Mucosa of gallbladder (tissue), 1 donor: ENCODE results near the gene ETFDH. TPM values are rescaled to one million over a fixed set of nuclear protein-coding genes. Genes with fewer than 3 reads are reported as not detected.
"Not testable (repeated sequence)": the region's sequence is repeated elsewhere in the genome, so short reads cannot be mapped to it uniquely, and the experiment has no call there.

Experiments
- DNase-seq: peaks from one replicate; pipeline ENCODE4 v3.0.0-alpha.2; 2020; ENCODE audit warnings: low spot score
- total RNA-seq: library from RNA; stranded (reverse); gene quantifications from one replicate; pipeline ENCODE4 v1.2.1, GENCODE V29; 2021
- donor health status: DM: no; HTN: no; CAD: no.

The ETFDH gene
- total RNA-seq, 1 donor from 2014 or later = 30.5 TPM

DNA sequence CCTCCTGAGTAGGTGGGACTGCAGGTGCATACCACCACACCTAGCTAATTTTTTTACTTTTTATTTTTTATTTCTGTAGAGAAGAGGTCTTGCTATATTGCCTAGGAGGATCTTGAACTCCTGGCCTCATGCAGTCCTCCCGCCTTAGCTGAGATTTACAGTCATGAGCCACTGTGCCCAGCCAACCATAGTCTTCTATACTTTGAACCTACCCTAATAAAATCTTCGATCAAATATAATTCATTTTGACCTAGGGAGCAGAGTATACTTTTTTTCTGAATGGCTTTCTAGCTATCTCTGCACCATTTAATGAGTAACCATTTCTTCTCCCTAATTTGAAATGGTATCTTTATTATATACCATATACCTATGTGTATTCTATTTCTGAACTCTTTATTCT lies 6.7 kb downstream of the ETFDH start:
- no peak for DNase-seq

DNA sequence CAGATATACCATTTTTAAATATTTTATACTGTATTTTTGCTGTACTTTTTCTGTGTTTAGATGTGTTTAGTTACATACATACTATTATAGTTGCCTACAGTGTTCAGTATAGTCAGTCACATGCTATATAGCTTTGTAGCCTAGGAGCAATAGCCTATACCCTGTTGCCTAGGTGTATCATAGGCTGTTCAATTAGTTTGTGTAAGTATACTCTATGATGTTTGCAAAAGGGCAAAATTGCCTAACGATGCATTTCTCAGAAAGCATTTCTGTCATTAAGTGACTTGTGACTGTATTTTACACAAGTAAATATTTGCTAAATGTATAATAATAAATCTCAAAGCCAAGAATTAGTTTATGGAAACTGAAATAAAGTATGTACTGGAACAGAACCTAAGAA lies 9.5 kb downstream of the ETFDH start:
- DNase-seq = no peak

DNA sequence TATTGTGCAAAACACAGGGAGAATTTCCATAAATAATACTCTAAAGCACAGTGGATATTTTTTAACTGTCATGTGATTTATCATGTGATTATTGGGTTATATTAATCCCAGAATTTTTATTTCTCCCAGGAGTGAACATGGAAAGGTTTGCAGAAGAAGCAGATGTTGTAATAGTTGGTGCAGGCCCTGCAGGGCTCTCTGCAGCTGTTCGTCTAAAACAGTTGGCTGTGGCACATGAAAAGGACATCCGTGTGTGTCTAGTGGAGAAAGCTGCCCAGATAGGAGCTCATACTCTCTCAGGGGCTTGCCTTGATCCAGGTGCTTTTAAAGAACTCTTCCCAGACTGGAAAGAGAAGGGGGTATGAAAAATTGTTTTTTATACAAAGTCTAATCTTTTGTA lies 10.0 kb downstream of the ETFDH start:
- DNase-seq = no peak

DNA sequence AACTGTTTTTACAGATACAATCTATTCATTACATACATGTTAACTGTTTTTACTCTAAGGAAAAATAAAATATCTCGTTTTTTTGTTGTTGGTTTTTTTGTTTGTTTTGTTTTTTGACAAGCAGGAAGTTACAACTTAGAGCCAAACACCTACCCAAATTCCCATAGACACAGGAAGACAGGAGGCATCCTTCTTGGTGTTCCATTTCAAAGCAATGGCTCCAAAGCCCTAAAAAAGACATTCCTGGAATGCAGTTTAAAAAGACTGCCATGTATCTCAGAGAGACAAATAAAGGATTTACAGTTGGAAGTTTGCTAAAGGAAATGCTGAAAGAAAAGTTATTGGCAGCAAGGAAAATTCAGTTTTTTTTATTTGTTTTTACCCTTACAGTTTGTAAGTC lies 16.7 kb downstream of the ETFDH start:
- DNase-seq = no peak

DNA sequence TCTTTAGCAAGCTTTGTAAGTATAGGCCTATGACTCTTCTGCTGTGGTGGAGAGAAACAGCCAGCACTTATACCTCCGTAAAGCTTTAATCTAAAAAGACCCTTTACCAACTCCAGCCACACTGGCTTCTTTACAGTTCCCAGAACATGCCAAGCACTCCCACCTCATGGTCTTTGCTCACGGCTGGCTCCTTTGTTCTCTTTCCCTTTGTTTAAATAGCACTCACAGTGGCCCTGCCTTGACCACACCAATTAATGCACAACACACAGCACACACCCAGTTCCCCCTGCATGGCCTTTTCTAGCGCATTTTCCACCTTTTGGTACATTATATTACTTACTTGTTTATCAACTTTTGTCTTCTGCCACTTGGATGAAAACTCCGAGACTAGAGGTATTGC lies 32.2 kb downstream of the ETFDH start:
- DNase-seq = no peak

DNA sequence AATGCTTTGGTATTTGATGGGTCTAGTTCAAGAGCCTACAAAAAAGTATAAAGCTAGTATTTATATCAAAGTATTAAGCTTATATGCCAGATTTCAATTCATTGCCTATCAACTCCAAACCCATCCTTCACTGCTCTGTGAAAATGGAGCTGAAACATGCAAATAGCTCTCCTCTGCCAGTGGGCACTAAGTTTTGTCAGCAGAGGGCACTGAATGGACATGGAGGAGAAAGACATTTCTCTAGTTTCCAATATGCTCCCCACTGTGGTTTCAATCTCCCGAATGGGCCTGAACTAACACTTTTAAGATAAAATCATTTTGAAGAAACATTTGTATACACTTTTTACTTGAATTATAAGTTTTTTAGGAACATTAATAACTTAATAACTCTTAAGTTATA lies 38.7 kb downstream of the ETFDH start:
- no peak for DNase-seq

DNA sequence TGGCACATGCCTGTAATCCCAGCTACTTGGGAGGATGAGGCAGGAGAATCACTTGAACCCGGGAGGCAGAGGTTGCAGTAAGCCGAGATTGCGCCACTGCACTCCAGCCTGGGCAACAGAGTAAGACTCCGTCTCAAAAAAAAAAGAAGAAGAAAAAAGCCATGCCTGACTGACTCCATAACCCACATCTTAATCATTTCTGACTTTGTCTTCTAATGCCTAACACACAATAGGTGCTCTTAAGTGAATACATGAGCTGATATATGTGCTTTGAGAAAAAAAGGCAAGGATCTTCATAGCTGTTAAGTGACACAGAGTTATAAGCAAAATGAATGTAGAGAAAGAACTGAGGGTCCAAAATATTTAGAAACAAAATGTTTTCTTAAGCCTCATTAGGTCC lies 40.5 kb downstream of the ETFDH start:
- DNase-seq = not testable (repeated sequence)

DNA sequence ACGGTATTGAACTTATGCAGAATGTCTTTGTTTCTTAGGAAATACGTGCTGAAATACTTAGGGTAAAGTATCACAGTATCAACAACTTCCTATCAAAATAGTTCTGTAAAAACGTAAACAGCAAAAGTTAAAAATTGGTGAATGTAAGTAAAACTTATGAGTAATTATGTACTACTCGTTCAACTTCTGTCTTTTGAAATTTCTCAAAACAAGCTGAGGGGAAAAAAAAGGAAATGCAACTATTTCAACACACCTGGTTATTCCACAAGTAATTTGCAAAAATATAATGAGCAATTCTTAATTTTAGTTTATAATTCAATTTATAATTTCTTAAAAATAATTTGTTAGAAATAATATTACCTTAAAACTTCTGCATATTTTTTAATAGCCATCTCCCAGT lies 42.8 kb downstream of the ETFDH start:
- no peak for DNase-seq

DNA sequence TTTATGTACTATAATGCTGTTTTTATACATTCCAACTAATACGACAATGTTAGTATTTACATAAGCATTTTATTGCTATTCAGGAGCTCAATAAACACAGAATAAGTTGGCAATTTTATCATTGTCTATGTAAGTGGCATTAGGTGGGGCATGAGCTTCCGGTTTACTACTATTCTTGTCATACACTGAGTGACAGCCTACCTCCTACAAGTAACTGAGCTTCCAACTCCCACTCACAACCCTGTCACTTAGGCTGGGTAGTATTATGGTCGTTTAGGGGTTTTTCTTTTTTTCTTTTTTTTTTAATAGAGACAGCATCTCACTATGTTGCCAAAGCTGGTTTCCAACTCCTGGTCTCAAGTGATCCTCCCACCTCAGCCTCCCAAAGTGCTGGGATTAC lies 43.7 kb downstream of the ETFDH start:
- DNase-seq = no peak

DNA sequence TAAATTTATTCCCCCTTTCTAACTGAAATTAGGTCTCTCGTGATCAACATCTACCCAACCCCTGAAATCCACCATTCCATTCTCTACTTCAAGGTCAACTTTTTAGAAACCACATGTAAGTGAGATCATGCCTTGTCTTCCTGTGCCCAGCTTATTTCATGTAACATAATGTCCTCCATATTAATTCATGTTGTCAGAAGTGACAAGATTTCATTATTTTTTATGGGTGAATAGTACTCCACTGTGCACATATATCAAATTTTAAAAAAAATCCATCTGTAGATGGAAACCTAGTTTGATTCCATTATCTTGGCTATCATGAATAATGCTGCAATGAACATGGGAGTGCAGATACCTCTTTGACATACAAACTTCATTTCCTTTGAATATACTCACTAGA lies 49.6 kb downstream of the ETFDH start:
- no peak for DNase-seq

DNA sequence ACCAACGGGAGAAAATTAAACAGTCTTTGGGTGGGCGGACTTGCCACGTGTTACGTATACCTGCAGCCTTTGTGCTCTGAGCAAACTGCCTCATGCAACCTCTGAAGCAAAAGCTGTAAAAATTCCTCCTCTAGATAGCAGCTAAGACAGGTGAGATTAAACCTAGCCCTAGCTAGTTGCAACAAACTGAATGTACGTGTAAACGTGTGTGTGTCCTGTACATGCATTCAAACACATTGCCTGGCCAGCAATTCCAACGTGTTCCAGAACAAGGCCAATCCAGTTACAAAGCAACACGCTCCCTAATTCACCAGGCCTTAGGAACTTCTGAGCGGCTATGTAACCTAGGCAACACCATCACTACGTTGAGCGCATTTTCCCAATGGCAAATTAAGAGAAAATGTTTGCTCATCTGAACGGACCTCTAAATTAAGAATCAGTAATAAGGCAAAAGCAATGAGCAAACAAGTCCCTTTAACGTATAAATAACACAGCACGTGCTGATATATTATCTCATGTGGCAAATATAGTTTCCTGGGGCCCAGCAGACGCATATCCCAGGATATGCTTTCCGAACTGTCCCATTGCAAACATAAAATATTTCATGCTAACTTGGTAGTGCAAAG lies 50.3 kb downstream of the ETFDH start:
- no peak for DNase-seq

DNA sequence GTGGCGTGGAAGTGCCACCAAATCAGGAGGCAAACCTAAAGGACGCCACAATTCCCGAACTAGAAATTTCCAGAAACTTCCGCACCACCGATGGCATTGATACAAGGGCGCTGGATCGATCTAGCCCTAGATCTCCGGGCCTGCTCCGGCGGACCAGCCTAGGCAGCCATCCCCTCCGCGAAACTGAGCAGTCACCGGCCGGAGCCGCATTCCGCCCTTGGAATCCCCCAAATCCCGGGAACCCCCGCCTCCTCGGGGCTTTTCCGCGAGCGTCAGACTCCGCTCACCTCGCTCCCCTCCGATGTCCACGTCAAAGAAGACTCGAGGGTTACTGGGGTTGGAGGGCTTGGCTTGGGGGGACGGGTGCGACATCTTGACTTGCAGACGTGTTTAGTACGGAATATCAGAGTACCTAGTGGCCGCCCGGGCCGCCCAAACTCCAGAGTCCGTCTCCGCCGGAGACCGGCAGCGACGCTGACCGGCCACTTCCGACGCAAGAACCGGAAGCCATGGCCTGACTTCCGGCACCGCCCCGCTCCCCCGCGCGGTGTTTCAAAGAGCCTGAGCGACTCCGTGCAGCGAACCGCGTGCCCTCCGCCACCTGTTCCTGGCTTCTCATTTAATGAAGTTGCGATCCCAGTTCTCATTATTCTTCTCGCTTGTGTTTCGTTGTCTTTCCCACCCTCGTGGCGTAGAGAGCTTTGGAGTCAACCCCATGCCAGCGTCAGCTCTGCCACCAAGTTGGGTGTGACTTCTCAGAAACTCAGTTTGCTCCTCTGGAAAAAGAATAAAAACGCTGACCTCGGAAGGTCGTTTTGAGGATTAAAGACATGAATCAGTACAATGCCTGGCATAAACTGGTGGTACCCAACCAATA lies 51.1 kb downstream of the ETFDH start, which contains the start of gene PPID:
Gene PPID, minus strand, starts transcription at position 480 of the 877 bp plus-strand sequence. Its CDS starts 108 bp downstream, at position 372.
- peak; percentile 84 for DNase-seq

DNA sequence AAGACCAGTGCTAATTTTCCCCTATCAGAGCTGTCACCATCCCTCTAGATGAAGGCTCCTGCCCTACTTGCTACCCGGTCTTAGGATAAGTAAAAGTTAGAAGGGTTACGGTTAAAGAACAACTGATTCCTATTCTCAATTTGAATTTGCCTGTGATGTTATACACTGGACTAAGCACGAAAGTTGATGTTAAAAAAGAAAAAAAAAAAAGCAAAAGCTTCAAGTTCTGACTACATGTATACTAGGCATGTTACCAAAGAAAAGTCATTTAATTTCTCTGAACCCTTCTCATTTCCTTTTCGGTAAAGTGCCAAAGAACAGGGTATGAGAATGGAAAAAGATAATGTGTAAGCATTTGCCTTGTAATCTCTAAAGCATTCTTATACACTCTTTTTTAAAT lies 52.5 kb downstream of the ETFDH start:
- DNase-seq = no peak

DNA sequence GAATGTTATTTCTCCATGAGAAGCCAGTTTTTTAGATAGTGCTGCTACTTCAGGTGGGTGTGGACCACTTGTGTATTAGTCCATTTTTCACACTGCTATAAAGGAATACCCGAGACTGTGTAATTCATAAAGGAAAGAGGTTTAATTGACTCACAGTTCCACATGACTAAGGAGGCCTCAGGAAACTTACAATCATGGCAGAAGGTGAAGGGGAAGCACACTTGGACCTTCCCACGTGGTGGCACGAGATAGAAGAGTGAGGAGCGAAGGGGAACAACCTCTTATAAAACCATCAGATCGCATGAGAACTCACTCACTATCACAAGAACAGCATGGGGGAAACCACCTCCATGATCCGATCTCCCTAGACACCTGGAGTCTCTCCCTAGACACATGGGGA lies 54.5 kb downstream of the ETFDH start:
- DNase-seq = no peak

DNA sequence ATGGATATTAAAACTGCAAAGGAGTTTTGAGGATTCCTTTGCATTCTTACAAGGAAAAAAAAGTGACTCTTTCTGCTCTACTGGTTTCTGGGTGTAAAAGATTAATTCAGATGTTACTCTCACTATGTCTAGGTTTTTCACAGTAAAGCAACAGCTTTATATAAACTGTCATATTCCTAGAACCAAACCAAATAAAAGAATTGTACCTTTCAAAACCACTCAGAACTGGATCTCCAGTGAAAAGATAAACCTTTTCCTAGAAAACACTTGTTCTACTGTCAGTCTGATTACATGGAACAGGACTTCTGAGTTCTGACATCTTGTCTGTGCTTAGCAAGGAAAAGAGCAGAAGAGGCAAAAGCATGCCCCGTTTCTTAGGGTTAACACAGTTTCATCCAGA lies 56.1 kb downstream of the ETFDH start:
- no peak for DNase-seq

DNA sequence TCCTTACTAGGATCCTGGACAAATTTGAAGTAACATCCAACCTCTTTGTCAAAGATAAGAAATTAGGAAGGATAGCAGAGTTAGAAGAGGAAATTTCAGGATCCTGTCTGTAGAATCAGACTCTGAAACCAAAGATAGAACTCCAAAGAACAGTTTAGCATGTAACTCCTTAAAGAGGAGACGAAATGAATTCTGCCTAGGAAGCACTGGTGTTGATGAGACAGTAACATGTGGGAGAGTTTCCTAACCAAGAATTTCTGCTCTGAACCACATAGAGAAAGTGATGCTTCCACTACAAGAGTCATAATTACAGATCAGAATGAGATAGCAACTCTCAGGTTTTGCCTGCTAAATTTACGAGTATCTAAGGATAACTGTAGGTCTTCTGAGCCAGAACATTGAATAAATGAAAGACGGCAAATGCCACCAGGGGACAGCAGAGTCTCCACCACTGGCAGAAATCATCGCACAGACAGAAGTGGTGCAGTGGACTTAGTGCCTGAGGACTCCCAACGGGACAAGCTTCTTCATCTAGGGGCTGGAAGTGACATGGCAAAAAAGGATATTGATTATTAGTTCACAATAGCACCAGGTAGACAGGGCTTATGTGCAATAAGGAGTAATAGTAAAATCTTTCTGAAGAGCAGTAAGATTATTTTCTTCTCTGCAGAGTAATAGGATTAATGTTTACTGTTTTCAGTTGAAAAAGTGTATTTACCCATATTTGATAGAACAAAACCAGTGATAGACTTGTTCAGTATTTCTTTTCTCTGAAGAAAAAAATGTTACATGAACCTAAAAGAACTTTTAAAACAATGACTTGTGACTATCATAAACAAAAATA lies 57.8 kb downstream of the ETFDH start:
- peak; percentile 73 for DNase-seq

DNA sequence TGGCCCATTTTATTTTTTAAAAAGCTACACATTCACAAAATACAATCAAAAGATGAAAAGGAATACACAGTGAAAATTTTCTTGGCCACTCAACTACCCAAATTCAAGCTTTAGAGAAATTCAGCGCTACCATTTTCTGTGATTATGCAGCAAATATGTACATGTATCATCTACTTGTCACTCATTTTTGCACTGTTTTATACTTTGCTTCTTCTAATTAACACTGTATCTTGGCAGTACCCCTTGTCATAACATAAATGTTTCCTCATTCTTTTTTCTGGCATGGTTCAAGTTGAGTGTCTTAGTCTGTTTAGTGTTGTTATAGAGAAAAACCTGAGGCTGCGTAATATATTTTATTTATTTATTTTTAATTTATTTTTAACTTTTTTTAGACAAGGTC lies 66.8 kb downstream of the ETFDH start:
- no peak for DNase-seq

DNA sequence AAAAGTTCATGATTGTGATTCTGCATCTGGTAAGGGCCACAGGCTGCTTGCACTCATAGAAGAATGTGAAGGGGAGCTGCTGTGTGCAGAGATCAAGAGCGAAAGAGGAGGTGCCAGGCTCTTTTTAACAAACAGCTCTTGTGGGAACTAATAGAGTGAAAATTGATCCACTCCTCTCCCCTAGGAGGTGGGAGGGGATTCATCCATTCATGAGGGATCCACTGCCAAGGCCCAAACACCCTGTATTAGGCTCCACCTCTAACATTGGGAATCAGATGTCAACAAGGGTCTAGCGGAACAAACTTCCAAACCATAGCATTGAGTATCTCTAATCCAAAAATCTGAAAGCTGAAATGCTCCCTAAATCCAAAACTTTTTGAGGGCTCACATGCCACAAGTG lies 67.5 kb downstream of the ETFDH start:
- DNase-seq = no peak

DNA sequence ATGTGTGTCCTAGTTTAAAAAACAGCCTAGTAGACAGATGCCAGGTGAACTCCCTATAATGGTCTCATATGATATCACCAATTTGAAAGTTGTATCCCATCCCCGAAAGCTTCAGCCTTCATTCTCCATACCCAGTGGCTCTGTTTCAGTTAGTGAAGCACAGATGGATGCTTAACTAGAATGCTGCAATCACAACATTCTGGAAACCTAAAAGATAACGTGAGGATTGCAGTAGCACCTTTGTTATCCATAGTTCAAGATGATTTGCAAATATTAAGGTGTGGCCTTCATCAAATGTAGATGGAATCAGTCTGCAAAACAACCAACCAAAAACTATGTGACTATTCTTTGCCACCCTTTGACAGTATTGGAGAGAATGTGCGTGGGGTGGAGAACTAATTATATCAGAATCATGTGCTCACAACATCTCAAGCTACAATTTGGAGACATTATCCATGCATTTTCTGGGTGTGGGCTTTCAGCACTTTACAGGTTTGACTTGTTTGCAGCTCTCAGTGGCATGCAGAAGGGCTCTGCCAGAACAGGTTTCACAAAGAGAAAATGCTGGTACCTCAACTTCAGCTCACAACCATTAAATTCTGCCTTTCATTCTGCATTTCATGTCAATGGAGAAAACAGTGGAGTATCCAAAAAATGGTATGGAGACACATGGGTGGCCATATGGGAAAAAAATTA lies 69.4 kb downstream of the ETFDH start:
- DNase-seq = no peak

DNA sequence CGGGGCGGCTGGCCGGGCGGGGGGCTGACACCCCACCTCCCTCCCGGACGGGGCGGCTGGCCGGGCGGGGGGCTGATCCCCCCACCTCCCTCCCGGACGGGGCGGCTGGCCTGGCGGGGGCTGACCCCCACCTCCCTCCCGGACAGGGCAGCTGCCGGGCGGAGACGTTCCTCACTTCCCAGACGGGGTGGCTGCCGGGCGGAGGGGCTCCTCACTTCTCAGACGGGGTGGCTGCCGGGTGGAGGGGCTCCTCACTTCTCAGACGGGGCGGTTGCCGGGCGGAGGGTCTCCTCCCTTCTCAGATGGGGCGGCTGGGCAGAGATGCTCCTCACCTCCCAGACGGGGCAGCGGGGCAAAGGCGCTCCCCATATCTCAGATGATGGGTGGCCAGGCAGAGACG lies 74.4 kb downstream of the ETFDH start:
- not testable (repeated sequence) for DNase-seq

DNA sequence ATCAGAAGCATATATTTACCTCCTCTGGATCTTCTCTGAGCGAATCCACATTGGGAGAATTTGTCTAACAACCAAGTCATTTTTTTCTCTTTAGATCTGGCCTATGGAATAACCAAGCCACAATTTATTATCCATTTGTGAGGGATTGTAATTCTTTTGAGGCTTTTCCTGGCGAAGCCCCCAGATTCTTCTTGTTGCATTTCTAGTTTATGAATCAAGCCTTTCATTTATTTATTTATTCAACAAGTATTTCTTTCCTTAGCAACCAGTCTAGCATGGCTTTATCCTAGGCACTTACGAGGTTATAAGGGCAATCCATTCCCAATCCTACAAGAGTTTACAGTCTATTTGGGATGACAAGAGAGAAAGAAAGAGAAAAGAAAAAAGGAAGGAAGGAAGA lies 78.3 kb downstream of the ETFDH start:
- no peak for DNase-seq
